Astrocyte (in vitro differentiated cells and primary cell): ENCODE data around the gene TBL2.
"Not testable (repeated sequence)": the region's sequence is repeated elsewhere in the genome, so short reads cannot be mapped to it uniquely, and the experiment has no call there.

Experiments used
- EZH2 ChIP-seq: IDR thresholded peaks from 2 replicates; pipeline ENCODE4 v1.6.1; 2012; ENCODE audit warnings: mild to moderate bottlenecking, low read length, inconsistent platforms; ENCODE audit not compliant: insufficient read depth
- TF ChIP-seq, protein P1 (sequence below): IDR thresholded peaks from 2 replicates; pipeline ENCODE4 v1.5.1; 2011; ENCODE audit warnings: low read depth, mild to moderate bottlenecking, inconsistent platforms, low read length, moderate library complexity; ENCODE audit not compliant: insufficient read depth

DNA sequence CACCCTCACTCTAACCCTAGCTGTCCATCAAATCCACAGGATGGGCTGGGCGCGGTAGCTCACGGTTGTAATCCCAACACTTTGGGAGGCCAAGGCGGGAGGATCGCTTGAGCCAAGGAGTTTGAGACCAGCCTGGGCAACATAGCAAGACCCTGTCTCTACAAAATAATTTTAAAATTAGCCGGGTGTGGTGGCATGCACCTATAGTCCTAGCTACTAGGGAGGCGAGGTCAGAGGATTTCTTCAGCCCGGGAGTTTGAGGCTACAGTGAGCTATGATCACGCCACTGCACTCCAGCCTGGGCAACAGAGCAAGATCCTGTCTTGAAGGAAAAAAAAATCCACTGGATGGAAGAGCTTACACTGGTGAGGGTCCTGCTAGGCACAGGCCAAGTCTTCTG lies 39.1 kb upstream of the TBL2 start:
- TF ChIP-seq, protein P1, sequence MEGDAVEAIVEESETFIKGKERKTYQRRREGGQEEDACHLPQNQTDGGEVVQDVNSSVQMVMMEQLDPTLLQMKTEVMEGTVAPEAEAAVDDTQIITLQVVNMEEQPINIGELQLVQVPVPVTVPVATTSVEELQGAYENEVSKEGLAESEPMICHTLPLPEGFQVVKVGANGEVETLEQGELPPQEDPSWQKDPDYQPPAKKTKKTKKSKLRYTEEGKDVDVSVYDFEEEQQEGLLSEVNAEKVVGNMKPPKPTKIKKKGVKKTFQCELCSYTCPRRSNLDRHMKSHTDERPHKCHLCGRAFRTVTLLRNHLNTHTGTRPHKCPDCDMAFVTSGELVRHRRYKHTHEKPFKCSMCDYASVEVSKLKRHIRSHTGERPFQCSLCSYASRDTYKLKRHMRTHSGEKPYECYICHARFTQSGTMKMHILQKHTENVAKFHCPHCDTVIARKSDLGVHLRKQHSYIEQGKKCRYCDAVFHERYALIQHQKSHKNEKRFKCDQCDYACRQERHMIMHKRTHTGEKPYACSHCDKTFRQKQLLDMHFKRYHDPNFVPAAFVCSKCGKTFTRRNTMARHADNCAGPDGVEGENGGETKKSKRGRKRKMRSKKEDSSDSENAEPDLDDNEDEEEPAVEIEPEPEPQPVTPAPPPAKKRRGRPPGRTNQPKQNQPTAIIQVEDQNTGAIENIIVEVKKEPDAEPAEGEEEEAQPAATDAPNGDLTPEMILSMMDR, result not testable (repeated sequence)
- TF ChIP-seq EZH2, result not testable (repeated sequence)
